GM23338 (cell line): ENCODE data around the gene ZFC3H1. TPM values are rescaled to one million over a fixed set of nuclear protein-coding genes. Genes with fewer than 3 reads are reported as not detected.

ENCODE experiments used
- ATAC-seq: fragments of 200-7000 bp; cut with Tn5 transposase; 3 replicates; pipeline ENCODE4 v1.9.1; 2020
- DNase-seq: peaks from one replicate; pipeline ENCODE4 v3.0.0-alpha.2; 2015; ENCODE audit warnings: low spot score
- H2AFZ ChIP-seq: fragments of 200-600 bp; sonication (generic); 2 replicates; pipeline ENCODE4 v1.8.0; 2016; ENCODE audit warnings: antibody characterized with exemption, mild to moderate bottlenecking, moderate library complexity
- H3F3A ChIP-seq: fragments of 200-600 bp; sonication (generic); replicated peaks from 2 replicates; pipeline ENCODE4 v1.8.0; 2017; ENCODE audit warnings: antibody characterized with exemption, mixed run types, low read depth
- H3K27ac ChIP-seq: fragments of 200-600 bp; sonication (generic); 2 replicates; pipeline ENCODE4 v1.6.1; 2016; ENCODE audit warnings: low read depth
- H3K27me3 ChIP-seq: fragments of 200-600 bp; sonication (generic); 2 replicates; pipeline ENCODE4 v1.8.0; 2016; ENCODE audit warnings: mild to moderate bottlenecking, mixed run types, moderate library complexity; ENCODE audit not compliant: insufficient read depth
- H3K36me3 ChIP-seq: fragments of 200-600 bp; sonication (generic); 2 replicates; pipeline ENCODE4 v1.8.0; 2016; ENCODE audit warnings: mild to moderate bottlenecking; ENCODE audit not compliant: insufficient read depth
- H3K4me1 ChIP-seq: fragments of 200-600 bp; sonication (generic); 2 replicates; pipeline ENCODE4 v1.8.0; 2016; ENCODE audit warnings: mild to moderate bottlenecking, moderate library complexity; ENCODE audit not compliant: insufficient read depth
- H3K4me2 ChIP-seq: fragments of 200-600 bp; sonication (generic); 2 replicates; pipeline ENCODE4 v1.7.1; 2017; ENCODE audit warnings: mixed run types
- H3K4me3 ChIP-seq: fragments of 200-600 bp; sonication (generic); 2 replicates; pipeline ENCODE4 v1.6.1; 2016; ENCODE audit warnings: mixed run types
- H3K79me2 ChIP-seq: fragments of 200-600 bp; sonication (generic); replicated peaks from 2 replicates; pipeline ENCODE4 v1.8.0; 2017; ENCODE audit warnings: mild to moderate bottlenecking; ENCODE audit not compliant: insufficient read depth
- H3K9me2 ChIP-seq: fragments of 200-600 bp; sonication (generic); 2 replicates; pipeline ENCODE4 v1.8.0; 2017; ENCODE audit not compliant: insufficient read depth
- H4K20me1 ChIP-seq: fragments of 200-600 bp; sonication (generic); replicated peaks from 2 replicates; pipeline ENCODE4 v1.8.0; 2017; ENCODE audit warnings: mild to moderate bottlenecking; ENCODE audit not compliant: insufficient read depth
- H3K27ac Mint-ChIP-seq: 2 replicates; pipeline ENCODE4 v1.8.0; 2020; ENCODE audit warnings: inconsistent platforms, mild to moderate bottlenecking, moderate library complexity, mixed read lengths
- H3K27me3 Mint-ChIP-seq: 3 replicates; pipeline ENCODE4 v1.8.0; 2022; ENCODE audit warnings: low read depth, mild to moderate bottlenecking, moderate library complexity, mixed read lengths, inconsistent platforms; ENCODE audit not compliant: insufficient read depth, poor library complexity
- H3K36me3 Mint-ChIP-seq: 3 replicates; pipeline ENCODE4 v1.8.0; 2021; ENCODE audit warnings: low read depth, mild to moderate bottlenecking, inconsistent platforms, moderate library complexity, mixed read lengths
- H3K4me1 Mint-ChIP-seq: 3 replicates; pipeline ENCODE4 v1.8.0; 2020; ENCODE audit warnings: mild to moderate bottlenecking, inconsistent platforms, mixed read lengths
- H3K4me3 Mint-ChIP-seq: 3 replicates; pipeline ENCODE4 v1.8.0; 2021; ENCODE audit warnings: moderate library complexity, mild to moderate bottlenecking, inconsistent platforms, mixed read lengths
- H3K9me3 Mint-ChIP-seq: 3 replicates; pipeline ENCODE4 v1.8.0; 2020; ENCODE audit warnings: moderate library complexity, mild to moderate bottlenecking, inconsistent platforms, mixed read lengths
- CREB1 ChIP-seq: fragments of 250-450 bp; sonication (Bioruptor Pico); IDR thresholded peaks from 2 replicates; pipeline ENCODE4 v1.5.0; 2020; ENCODE audit warnings: low read depth, mild to moderate bottlenecking, moderate library complexity
- EZH2 ChIP-seq: fragments of 200-600 bp; sonication (generic); IDR thresholded peaks from one replicate; pipeline ENCODE4 v1.8.0; 2017; ENCODE audit warnings: antibody characterized with exemption, mild to moderate bottlenecking, low read depth; ENCODE audit not compliant: unreplicated experiment
- EZH2phosphoT487 ChIP-seq: fragments of 200-600 bp; sonication (generic); IDR thresholded peaks from one replicate; pipeline ENCODE4 v1.8.1; 2018; ENCODE audit warnings: antibody characterized with exemption; ENCODE audit not compliant: unreplicated experiment
- JUNB ChIP-seq: IDR thresholded peaks from one replicate; pipeline ENCODE4 v1.6.1; 2016; ENCODE audit warnings: antibody characterized with exemption; ENCODE audit not compliant: unreplicated experiment
- NANOG ChIP-seq: IDR thresholded peaks from 2 replicates; pipeline ENCODE4 v1.6.1; 2016; ENCODE audit warnings: antibody characterized with exemption, borderline replicate concordance
- POLR2AphosphoS5 ChIP-seq: IDR thresholded peaks from 2 replicates; pipeline ENCODE4 v1.6.1; 2016; ENCODE audit warnings: antibody characterized with exemption, low read depth
- STAT1 ChIP-seq: IDR thresholded peaks from one replicate; pipeline ENCODE4 v1.6.1; 2016; ENCODE audit warnings: antibody characterized with exemption; ENCODE audit not compliant: unreplicated experiment
- ZNF114 ChIP-seq: fragments of 250-450 bp; sonication (Bioruptor Pico); IDR thresholded peaks from 2 replicates; pipeline ENCODE4 v1.5.0; 2020; ENCODE audit warnings: mild to moderate bottlenecking, moderate library complexity
- ZNF331 ChIP-seq: fragments of 250-450 bp; sonication (Bioruptor Pico); IDR thresholded peaks from 2 replicates; pipeline ENCODE4 v1.5.0; 2020; ENCODE audit warnings: low read depth, mild to moderate bottlenecking, moderate library complexity
- polyA plus RNA-seq: library from polyadenylated mRNA; unstranded; fragments of >200 nt; fragmentation: Nextera tagmentation; extraction: Ambion mirVana; gene quantifications from 2 replicates; pipeline ENCODE4 v1.2.1, GENCODE V29; 2016
- total RNA-seq: library from RNA; depleted of rRNA; stranded (reverse); fragments of >200 nt; shearing (Covaris generic); gene quantifications from 2 replicates; pipeline ENCODE4 v1.2.3, GENCODE V29; 2014
- TF ChIP-seq, protein P1 (sequence below): IDR thresholded peaks from one replicate; pipeline ENCODE4 v1.6.1; 2018; ENCODE audit warnings: antibody characterized with exemption; ENCODE audit not compliant: unreplicated experiment
- TF ChIP-seq, protein P2 (sequence below), 2 experiments: fragments of 200-600 bp in 1 of 2; sonication (generic) in 1 of 2; conservative IDR thresholded peaks; 2 replicates each; pipeline versions ENCODE4 v1.5.1 to v1.6.1; 2016 to 2017; ENCODE audit warnings: antibody characterized with exemption in 2 of 2, low read depth in 2 of 2, mild to moderate bottlenecking in 2 of 2, moderate library complexity in 1 of 2
- TF ChIP-seq, protein P3 (sequence below): IDR thresholded peaks from 2 replicates; pipeline ENCODE4 v1.6.1; 2016; ENCODE audit warnings: antibody characterized with exemption
- TF ChIP-seq, protein P4 (sequence below): fragments of 250-450 bp; sonication (Bioruptor Pico); IDR thresholded peaks from 2 replicates; pipeline ENCODE4 v1.5.0; 2020; ENCODE audit warnings: mild to moderate bottlenecking, moderate library complexity

Gene ZFC3H1
- total and polyA plus RNA-seq, 2 experiments from 2014 or later, result 30.3 to 46.2 TPM

DNA sequence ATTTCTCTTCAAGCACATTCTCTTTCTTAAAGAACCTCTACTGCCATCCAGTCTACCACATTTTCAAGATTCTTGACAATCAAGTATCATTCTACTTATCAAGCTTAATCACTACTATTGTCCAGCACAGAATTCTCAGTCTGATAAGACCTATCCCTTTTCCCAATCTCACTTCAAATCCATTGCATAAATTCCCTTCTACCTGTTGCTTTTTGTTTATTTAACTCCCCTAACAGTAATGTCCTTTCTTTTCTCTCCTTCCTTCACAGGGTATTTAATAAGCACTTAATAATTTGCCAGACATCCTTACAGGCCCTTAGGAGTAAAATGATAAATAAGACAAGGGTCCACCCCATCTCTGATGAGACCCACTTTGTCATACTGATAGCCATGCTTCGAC lies 41.7 kb downstream of the ZFC3H1 start:
- Mint-ChIP-seq H3K4me3 (no peak overlapping the region), H3K36me3 (peaks cover 62% of the 10 kb centered on the region), H3K9me3 (no peaks in the 10 kb centered on the region), H3K27ac (peak overlapping the region; percentile 33; the same call in 1 of the 2 replicates), H3K27me3 (no peaks in the 10 kb centered on the region), H3K4me1 (peaks cover 26% of the 10 kb centered on the region)
- H3K27me3 ChIP-seq, result no peaks in the 10 kb centered on the region
- H3K9me2 ChIP-seq, result no peaks in the 10 kb centered on the region
- no peak overlapping the region for H3K4me3 ChIP-seq
- no peak for DNase-seq
- no peak overlapping the region for H2AFZ ChIP-seq
- H3K4me2 ChIP-seq, result no peak overlapping the region
- no peak for ATAC-seq
- peaks cover 18% of the 10 kb centered on the region for H3K4me1 ChIP-seq
- no peak for TF ChIP-seq EZH2phosphoT487
- TF ChIP-seq CREB1 (CRISPR knock-in tag), result no peak
- no peak for TF ChIP-seq JUNB
- TF ChIP-seq, protein P1, sequence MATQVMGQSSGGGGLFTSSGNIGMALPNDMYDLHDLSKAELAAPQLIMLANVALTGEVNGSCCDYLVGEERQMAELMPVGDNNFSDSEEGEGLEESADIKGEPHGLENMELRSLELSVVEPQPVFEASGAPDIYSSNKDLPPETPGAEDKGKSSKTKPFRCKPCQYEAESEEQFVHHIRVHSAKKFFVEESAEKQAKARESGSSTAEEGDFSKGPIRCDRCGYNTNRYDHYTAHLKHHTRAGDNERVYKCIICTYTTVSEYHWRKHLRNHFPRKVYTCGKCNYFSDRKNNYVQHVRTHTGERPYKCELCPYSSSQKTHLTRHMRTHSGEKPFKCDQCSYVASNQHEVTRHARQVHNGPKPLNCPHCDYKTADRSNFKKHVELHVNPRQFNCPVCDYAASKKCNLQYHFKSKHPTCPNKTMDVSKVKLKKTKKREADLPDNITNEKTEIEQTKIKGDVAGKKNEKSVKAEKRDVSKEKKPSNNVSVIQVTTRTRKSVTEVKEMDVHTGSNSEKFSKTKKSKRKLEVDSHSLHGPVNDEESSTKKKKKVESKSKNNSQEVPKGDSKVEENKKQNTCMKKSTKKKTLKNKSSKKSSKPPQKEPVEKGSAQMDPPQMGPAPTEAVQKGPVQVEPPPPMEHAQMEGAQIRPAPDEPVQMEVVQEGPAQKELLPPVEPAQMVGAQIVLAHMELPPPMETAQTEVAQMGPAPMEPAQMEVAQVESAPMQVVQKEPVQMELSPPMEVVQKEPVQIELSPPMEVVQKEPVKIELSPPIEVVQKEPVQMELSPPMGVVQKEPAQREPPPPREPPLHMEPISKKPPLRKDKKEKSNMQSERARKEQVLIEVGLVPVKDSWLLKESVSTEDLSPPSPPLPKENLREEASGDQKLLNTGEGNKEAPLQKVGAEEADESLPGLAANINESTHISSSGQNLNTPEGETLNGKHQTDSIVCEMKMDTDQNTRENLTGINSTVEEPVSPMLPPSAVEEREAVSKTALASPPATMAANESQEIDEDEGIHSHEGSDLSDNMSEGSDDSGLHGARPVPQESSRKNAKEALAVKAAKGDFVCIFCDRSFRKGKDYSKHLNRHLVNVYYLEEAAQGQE, result no peak
- TF ChIP-seq, protein P2, sequence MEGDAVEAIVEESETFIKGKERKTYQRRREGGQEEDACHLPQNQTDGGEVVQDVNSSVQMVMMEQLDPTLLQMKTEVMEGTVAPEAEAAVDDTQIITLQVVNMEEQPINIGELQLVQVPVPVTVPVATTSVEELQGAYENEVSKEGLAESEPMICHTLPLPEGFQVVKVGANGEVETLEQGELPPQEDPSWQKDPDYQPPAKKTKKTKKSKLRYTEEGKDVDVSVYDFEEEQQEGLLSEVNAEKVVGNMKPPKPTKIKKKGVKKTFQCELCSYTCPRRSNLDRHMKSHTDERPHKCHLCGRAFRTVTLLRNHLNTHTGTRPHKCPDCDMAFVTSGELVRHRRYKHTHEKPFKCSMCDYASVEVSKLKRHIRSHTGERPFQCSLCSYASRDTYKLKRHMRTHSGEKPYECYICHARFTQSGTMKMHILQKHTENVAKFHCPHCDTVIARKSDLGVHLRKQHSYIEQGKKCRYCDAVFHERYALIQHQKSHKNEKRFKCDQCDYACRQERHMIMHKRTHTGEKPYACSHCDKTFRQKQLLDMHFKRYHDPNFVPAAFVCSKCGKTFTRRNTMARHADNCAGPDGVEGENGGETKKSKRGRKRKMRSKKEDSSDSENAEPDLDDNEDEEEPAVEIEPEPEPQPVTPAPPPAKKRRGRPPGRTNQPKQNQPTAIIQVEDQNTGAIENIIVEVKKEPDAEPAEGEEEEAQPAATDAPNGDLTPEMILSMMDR (conservative IDR thresholded peaks at IDR 0.05; ENCODE audit: low read depth in 2 of 2), result no peak
- TF ChIP-seq POLR2AphosphoS5, result no peak
- TF ChIP-seq, protein P3, sequence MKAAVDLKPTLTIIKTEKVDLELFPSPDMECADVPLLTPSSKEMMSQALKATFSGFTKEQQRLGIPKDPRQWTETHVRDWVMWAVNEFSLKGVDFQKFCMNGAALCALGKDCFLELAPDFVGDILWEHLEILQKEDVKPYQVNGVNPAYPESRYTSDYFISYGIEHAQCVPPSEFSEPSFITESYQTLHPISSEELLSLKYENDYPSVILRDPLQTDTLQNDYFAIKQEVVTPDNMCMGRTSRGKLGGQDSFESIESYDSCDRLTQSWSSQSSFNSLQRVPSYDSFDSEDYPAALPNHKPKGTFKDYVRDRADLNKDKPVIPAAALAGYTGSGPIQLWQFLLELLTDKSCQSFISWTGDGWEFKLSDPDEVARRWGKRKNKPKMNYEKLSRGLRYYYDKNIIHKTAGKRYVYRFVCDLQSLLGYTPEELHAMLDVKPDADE, result no peak
- no peak for TF ChIP-seq EZH2
- no peak for TF ChIP-seq NANOG
- TF ChIP-seq, protein P4, sequence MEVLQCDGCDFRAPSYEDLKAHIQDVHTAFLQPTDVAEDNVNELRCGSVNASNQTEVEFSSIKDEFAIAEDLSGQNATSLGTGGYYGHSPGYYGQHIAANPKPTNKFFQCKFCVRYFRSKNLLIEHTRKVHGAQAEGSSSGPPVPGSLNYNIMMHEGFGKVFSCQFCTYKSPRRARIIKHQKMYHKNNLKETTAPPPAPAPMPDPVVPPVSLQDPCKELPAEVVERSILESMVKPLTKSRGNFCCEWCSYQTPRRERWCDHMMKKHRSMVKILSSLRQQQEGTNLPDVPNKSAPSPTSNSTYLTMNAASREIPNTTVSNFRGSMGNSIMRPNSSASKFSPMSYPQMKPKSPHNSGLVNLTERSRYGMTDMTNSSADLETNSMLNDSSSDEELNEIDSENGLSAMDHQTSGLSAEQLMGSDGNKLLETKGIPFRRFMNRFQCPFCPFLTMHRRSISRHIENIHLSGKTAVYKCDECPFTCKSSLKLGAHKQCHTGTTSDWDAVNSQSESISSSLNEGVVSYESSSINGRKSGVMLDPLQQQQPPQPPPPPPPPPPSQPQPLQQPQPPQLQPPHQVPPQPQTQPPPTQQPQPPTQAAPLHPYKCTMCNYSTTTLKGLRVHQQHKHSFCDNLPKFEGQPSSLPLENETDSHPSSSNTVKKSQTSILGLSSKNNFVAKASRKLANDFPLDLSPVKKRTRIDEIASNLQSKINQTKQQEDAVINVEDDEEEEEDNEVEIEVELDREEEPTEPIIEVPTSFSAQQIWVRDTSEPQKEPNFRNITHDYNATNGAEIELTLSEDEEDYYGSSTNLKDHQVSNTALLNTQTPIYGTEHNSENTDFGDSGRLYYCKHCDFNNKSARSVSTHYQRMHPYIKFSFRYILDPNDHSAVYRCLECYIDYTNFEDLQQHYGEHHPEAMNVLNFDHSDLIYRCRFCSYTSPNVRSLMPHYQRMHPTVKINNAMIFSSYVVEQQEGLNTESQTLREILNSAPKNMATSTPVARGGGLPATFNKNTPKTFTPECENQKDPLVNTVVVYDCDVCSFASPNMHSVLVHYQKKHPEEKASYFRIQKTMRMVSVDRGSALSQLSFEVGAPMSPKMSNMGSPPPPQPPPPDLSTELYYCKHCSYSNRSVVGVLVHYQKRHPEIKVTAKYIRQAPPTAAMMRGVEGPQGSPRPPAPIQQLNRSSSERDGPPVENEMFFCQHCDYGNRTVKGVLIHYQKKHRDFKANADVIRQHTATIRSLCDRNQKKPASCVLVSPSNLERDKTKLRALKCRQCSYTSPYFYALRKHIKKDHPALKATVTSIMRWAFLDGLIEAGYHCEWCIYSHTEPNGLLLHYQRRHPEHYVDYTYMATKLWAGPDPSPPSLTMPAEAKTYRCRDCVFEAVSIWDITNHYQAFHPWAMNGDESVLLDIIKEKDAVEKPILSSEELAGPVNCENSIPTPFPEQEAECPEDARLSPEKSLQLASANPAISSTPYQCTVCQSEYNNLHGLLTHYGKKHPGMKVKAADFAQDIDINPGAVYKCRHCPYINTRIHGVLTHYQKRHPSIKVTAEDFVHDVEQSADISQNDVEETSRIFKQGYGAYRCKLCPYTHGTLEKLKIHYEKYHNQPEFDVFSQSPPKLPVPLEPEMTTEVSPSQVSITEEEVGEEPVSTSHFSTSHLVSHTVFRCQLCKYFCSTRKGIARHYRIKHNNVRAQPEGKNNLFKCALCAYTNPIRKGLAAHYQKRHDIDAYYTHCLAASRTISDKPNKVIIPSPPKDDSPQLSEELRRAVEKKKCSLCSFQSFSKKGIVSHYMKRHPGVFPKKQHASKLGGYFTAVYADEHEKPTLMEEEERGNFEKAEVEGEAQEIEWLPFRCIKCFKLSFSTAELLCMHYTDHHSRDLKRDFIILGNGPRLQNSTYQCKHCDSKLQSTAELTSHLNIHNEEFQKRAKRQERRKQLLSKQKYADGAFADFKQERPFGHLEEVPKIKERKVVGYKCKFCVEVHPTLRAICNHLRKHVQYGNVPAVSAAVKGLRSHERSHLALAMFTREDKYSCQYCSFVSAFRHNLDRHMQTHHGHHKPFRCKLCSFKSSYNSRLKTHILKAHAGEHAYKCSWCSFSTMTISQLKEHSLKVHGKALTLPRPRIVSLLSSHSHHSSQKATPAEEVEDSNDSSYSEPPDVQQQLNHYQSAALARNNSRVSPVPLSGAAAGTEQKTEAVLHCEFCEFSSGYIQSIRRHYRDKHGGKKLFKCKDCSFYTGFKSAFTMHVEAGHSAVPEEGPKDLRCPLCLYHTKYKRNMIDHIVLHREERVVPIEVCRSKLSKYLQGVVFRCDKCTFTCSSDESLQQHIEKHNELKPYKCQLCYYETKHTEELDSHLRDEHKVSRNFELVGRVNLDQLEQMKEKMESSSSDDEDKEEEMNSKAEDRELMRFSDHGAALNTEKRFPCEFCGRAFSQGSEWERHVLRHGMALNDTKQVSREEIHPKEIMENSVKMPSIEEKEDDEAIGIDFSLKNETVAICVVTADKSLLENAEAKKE (CRISPR knock-in tag), result no peak
- TF ChIP-seq ZNF331 (CRISPR knock-in tag), result no peak
- no peak for TF ChIP-seq ZNF114 (CRISPR knock-in tag)
- TF ChIP-seq STAT1, result no peak
- H3F3A ChIP-seq, result no peaks in the 10 kb centered on the region
- H3K36me3 ChIP-seq, result peaks cover 51% of the 10 kb centered on the region
- H4K20me1 ChIP-seq, result no peaks in the 10 kb centered on the region
- no peaks in the 10 kb centered on the region for H3K79me2 ChIP-seq
- H3K27ac ChIP-seq, result no peak overlapping the region
